ENCODE results near the gene TACC2.

Gene TACC2

DNA sequence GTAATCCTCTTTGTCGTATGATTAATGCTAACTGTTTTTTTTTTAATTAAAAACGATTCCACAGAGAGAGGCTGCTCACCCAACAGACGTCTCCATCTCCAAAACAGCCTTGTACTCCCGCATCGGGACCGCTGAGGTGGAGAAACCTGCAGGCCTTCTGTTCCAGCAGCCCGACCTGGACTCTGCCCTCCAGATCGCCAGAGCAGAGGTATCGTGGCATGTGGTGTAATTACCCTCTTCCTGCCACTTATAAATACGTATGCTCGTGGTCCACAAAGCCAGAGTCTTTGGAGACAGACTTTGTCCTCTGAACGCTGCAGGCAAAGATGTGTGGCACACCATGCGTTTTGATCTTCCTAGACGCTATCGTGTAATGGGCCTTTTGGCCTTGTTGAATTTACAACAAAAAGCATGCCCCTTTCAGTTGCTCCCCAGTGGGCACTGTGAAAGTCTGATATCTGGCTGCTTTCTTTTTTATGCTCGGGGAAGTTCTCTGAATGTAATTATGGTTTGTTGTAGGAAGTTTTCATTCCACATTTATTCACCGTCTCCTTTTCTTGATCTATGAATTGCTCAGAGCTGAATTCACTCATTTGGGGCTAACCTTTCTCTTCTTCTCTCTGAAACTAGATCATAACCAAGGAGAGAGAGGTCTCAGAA is 248.5 kb downstream of the TACC2 start:
- DNase-seq, result no peak

DNA sequence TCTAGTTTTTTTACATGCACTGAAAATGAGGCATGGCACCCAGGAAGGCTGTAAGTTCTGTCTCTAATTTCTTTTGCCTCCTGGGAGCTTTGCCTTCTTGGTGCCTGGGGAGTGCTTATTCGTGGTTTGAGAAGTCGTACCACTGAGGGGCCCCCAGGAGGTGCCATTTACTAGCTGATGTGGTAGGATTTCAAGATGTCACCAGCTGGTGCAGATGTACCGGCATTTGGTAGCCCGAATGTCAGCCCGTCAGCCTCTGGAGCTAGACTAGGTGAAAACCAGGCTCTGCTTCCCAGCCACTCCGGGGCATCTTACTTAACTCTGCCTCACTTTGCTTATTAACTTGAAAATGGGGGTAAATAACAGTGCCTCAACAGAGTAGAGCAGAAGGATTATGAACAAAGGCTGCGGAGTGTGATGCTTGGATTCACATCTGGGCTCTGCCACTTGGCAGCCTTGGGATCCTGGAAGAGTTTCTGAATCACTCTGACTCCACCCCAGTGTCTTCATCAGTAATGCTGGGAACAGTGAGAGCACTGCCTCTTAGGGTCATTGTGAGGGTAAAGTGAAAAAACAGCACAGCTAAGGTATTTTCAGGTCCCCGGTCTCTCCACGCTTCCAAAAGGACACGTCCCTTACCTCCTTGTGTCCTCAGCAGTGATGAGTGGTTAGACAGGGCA is 250.8 kb downstream of the TACC2 start:
- DNase-seq, result no peak

DNA sequence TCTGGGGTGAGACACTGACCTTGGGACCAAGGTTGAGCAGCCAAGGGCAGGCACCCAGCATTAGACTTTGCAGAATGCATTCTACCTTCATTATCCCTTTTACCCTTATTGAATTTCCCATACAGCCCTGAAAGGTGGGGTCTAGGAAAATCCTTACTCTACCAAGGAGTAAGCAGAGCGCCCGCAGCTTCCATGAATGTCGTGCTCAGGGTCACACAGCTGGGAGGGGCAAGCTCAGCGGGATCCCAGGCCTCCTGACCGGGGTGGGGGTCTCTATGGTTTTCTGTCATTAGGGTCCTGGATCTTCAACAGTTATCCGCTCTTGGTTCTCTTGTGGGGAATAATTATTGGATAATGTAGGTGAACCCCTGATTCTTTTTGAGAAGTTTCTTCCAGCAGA is 251.4 kb downstream of the TACC2 start:
- no peak for DNase-seq

DNA sequence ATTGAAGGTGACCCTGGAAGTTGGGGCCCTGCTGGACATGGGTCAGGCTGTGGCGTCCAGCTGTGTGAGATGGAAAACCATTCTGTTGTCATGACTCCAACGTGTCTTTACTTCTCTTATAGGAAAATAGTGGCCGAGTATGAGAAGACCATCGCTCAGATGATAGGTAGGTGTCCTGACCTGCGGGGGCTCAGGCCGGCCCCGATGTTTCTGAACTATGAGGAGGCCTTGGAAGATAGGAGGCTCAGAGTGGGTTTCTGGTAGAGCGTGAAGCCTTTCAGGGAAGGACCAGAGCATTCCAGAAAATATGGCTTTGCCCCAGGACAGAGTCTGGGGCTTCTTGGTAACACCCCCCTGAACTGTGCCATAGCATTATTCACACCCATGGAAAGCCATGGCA is 252.9 kb downstream of the TACC2 start:
- no peak for DNase-seq

DNA sequence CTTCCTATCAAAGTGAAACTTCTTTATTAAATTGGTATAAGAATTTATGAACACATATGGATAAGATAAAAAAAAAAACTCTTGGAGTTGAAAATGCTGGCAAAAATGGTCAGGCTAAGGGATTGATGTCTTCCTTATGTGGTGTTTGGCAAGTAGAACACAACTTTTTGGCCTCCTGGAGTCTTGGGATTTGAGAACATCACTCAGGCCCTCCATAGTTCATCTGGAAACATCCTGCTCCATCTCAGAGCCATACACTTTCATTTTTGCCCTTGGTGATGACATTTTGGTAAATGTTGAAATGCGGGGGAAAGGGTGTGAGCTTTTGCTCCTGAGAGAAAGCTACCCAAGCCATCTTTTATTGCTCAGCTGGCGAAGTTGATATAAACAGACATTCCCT is 254.6 kb downstream of the TACC2 start:
- no peak for DNase-seq

DNA sequence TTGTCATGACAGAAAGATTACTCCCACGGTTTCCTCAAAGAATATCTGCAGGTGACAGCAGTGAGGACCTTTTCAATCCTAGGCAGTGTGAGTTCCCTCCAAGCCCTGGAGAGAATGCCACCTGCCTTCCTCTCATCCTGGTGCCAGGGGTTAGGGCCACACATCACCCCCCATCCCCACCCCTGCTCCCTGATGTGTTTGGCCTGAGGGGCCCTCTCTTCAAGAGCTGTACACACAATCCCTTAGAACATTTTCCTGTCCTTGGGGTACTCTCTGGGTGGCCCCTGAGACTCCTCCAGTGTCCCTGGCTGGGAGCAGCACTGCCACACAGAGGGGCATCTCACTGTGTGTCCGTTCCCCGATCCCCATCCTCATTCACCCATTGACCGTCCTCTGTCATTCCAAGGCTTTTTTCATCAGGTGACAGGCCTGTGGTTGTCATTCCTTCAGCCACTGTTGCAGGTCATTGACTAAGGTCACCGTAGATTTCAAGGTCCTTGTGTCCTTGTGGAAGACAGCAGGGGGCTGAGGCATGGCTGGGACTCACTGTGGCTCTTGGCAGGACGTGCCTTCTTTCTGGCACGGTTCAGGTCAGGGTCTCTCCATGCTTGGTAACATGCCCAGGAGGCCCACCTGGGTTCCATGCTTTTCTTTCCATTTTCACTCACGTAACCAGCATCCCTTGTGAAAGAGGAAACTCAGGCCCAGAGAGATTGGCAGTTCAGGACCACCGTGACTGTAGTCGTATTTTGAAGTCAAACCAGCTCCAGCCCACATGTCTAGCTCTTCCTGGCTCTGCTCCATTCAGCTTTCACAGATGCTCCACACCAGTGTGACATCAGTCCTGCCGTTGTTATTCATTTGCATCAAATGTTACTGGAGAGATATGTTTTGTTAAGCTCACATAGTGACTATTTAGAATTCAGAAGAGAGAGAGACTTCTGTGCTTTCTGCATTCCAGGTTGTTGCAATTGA is 255.3 kb downstream of the TACC2 start:
- no peak for DNase-seq

DNA sequence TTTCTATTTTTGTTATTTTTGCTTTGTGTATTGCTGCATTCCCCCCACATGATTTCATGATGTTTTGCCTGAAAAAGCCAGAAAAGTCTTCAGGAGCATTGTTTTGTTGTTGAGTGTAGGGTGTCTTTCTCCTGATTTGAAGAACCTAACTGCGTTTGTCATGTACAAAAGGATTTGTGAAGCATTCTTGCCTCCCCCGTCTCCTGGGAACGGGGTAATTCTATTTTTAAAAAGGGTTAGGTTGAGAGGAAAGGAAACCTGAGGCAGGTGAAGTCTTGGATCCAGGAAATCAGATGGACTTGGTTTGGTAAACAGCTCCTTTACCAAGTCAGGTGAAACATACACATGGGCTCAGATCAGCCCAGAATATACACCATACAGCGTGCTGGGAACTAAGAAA is 256.2 kb downstream of the TACC2 start:
- DNase-seq, result no peak

DNA sequence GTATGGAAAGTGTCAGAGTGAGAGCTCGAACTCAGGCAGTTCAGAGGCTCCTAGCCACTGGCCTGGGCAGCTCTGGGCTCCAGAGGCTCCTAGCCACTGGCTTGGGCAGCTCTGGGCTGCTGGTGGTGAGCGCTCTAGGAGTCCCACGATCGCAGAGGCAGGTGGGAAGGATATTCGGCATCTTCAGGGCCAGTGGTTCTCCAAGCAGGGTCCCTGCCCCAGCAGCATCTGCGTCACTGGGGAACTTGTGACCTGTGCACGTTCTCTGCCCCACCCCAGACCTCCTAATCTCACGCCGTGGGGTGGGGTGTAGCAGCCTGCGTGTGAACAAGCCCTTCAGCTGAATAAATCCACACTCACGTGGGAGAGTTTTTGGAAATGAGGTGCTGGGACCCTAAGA is 256.9 kb downstream of the TACC2 start:
- DNase-seq, result no peak

DNA sequence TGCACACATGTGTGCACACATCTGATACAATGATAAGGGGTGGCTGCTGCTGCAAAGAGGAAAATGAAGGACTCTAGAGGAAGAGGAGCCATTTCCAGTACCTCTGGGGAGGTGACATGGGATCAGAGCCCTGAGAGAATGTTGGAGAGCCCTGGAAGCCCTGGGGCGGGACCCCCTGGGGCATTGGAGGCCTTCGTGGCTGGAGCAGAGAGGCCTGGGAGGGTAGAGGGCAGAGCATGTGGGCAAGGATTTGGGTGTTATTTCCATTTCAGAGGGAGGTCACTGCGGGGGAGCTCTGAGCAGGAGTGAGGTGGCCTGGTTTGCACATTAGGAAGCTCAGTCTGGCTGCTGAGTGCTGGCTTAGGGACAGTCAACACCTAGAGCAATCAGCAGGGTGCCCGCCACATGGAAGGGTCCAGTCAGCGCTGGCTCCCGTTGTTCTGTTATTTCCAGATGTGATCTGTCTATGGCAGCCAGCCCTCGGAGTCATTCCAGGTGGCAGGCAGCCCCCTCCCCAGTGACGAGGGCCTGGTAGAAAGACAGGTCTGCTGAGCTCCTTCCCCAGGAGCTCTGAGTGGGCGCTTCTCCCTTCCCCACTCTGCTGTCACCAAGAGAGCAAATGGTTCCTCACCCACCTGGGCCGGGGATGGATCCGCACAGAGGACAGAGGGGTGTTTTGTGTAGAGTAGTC is 258.0 kb downstream of the TACC2 start:
- no peak for DNase-seq

DNA sequence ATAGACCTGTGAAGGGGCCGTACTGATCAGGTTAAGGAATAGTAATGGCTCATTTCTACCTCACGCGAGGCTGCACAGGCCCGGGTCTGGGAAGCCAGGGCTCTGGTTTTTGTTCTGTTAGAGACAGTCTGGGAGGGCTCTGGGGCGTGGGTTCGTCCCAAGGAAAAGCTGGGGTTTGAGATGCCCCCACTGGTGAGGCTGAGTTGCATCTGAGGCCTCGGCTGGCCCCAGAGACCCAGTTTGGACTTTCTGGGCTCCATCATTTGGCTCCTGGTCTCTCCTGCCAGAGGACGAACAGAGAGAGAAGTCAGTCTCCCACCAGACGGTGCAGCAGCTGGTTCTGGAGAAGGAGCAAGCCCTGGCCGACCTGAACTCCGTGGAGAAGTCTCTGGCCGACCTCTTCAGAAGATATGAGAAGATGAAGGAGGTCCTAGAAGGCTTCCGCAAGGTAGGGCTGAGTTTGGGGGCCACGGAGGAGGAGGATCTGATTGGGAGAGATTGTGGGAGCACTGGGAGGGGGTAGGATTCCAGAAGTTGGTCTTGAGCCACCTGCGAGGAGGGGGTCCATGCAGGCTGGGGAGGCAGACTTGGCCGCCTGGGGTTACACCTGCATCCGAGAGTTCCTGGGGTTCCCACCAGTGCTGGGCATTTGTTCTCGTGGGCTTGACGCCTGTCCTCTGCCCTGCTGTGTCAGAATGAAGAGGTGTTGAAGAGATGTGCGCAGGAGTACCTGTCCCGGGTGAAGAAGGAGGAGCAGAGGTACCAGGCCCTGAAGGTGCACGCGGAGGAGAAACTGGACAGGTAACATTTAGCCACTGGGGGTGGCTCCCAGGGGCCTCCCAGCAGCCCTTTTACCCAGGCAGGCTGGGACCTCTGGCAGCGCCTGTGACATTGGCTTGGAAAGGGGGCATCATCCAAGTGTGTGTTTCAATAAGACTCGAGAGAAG is 259.7 kb downstream of the TACC2 start:
- DNase-seq, result no peak

DNA sequence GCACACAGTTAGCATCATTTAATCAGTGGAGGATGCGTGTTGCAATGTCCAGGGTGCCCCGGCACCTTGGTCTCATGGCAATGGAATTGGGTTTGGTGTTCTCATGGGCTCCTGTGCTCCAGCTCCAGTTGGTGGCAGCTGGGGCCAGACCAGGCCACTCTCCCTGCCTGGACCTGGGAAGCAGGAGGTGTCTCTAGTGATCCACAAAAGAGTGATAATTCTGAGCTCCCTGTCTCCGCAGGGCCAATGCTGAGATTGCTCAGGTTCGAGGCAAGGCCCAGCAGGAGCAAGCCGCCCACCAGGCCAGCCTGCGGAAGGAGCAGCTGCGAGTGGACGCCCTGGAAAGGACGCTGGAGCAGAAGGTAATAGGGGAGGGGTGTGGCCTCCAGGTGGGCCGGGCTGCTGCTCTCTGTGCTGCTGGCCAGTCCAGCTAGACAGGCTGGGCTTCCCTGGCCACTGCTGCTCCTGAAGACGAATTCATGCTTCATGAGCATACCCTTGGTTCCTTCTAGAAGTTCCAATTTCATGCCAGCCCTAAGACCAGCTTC is 260.4 kb downstream of the TACC2 start:
- no peak for DNase-seq

DNA sequence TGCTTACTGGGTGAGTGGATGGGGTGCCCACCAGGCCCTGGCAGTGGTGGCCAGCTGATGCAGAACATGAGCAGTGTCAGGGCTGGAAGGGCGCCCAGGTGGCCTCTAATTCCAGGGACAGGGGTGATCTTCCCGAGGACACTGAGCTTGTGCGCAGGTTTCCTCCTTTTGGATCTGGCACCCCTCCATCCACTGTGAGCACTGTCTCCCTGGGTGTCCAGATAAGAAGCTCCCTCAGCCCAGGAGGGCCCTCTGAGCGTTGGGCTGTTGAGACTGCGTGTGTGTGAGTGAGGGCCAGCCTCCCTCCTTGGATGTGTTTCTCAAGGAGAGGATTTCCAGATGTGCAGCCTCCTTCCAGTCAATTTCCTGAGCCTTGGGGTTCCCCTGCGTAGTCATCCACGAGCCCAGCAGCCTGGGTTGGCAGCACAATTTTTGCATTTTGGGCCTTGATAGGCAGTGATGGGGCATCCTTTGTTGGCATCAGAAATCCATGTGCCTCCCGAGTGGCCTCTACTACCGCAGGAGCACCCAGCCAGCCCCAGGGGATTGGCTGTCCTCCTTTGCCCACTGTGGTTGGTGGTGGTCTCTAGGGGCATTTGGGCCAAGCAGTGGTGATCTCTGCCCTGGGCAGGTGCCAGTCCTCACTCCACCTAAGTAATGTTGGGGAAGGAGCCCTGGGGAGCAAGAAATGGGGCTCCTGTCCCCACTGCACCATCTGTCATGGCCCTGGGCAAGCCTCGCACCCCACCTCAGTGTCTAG is 261.2 kb downstream of the TACC2 start:
- DNase-seq, result no peak

DNA sequence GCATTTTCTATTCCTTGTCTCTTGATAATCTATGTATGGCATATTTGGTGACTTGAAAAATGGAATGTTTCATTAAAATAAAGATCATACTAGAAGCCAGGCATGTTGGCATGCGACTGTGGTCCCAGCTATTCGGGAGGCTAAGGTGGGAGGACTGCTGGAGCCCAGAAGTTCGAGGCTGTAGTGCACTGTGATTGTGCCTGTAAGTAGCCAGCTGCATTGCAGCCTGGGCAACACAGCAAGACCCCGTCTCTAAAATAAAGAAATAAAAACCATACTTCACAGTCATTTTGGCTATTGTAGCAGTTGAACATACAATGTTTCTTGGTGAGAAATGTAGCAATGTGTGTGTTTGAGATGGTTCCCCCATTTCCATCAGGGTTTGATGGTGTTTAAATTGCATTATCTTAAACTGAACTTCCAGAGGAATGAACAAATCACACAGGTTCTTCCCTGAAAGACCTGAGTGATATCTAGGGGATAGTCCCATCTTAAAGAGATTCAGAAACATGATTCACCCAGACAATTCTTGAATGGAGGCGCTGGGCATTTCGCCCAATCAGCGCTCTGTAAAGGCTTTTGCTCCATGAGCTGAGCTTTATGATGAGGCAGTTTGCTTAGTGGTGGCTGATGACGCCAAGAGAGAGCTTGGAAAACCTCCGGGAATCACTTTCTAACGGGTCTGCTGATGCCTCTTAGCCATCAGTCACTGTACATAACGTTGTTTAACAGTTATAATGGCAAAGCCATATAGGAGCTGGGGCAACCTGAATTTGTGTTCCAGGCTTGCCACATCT is 262.7 kb downstream of the TACC2 start:
- DNase-seq, result no peak

DNA sequence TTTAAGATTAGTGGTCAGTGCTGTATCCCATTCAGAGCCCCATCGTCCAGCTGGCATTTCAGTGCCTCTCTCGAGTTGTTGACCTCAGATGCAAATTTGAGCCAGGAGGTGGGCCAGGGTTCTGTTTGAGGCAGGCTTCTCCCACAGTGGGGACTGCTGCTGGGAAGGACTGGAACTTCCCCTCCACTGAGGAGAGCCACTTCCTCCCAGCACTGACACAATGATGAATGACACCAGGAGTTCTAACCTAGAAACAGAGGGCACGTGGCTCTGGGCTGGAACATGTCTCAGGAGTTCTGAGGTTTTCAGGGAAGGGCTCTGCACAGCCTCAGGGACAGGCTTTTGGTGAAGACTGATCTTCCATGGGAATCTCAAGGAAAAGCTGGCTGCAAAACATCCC is 263.8 kb downstream of the TACC2 start:
- no peak for DNase-seq

DNA sequence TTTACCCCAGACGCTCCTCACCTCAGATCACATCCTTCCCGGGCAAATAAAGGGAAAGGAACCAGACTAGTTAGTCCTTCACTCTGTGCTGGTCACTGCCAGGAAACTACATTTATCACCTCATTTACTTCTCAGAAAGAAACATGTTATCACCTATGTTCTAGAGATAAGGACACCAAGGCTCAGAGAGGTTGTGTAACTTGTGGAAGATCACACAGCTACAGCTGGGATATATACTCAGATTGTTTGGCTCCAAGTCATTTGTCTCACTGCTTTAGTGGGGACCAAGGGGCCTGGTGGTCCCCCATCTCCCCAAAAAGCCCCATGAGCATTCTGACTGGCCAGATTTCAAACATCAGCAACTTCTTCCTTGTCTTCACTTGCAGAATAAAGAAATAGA is 264.6 kb downstream of the TACC2 start:
- no peak for DNase-seq

DNA sequence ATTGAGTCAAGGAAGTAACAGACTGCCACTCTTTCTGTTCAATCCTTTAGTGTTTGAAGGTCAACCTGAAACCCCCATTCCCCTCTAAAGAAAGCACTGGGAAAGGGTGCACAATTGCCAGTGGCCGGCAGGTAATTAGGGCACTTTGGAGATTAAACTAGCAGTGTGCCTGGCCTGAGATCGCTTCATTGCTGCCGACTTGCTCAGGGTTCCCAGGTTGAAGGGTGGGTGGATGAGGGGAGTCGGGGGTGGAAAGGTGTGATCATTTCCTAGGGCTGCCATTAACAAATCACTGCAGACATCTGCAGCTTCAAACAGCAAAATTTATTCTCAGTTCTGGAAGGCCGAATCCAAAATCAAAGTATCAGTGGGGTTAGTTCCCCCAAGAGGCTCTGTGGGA is 265.9 kb downstream of the TACC2 start:
- no peak for DNase-seq

DNA sequence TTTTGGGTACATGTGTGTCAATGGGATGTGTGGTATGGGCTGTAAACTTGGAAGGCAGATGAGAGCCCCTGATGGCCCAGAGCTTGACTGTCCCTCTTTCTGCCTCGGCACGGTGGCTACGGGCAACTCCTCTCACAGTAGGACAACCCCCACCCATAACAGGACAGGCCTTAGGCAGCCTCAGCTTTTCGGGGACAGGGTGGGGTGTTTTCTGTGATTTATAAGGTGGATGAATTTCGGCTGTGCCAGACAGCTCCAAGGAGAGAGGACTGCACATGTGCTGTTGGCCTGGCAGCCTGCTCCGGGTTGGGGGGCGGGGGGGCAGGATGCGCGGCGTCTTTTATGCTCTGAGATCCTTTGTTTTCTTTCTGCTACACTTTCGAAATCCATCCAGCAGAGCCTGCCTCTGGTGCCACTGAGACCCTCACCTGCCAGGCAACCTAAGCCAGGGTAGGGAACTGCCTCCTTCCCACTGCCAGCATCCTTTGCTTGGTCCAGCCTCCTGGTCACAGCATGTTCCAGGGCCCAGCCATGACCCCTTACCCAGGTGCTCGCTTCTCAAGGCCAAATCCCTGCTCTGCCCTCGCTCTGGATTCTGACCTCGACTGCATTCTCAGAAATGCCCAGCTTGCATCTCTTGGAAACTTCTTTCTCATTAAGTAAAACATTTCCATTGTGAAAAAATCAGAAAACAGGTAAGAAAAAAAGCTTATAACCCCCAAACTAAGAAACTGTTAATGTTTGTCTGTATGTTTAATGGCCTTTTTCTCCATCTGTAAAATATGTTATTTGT is 266.7 kb downstream of the TACC2 start:
- no peak for DNase-seq

DNA sequence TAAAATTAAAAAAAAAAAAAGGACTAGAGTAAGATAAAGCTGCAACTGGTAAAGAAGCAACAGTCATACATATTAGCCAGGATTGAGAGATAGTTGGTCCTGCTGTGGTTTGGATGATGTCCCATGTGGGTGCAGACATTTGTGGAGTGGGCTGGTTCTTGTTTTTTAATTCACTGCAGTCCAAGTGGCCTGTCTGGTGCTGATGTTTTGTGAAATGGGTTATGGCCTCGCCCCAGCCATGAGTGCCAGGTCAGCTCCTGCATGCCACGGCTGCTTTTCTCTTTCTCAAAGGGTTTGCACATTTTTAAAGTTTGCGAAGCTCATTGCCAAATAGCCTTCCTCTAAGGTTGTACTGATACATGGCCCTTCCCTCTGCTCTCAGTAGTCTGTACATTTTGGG is 268.1 kb downstream of the TACC2 start:
- DNase-seq, result no peak
